ENCODE measurements around the gene PRKAG2. TPM values are rescaled to one million over a fixed set of nuclear protein-coding genes. Genes with fewer than 3 reads are reported as not detected.
A peak's percentile ranks its signal among the peaks of the same experiment; 100 is the strongest.
"Not testable (repeated sequence)": the region's sequence is repeated elsewhere in the genome, so short reads cannot be mapped to it uniquely, and the experiment has no call there.

Gene PRKAG2
- total RNA-seq, 4 donors from 2014 or later = 25.1 to 57.8 (median 46.7) TPM

DNA sequence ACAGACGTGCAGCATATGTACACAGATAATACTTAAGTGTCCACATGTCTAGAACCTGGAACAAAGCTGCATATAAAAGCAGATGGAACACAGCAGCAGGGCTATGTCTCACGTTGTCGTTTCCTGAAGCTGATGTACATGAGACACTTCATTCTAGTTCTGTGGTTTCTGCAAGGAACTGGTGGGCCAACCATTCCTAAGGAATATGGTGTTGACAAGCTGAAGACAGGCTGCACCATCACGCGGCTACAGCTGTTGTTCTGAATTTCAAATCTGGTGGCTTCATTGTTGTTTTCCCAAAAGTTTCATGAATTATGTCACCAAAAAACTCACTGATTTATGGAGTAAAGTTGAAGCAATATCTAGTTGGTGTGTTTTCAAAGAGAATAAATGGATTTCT is 33.7 kb downstream of the PRKAG2 start:
- 83 to 93% methylated on average over 5 of the region's 5 CpGs for WGBS, 2 donors (ENCODE audit: low coverage in 1 of 2)
- no peaks in the 10 kb centered on the region for H3K9me3 ChIP-seq
- in situ Hi-C loops (cut with MboI; ENCODE audit: low pct_ligation_motif_present in 1 of 4, low pct_unique_long_range_greater_than_20kb in 1 of 4, low sequenced_read_pairs in 3 of 4) (no loop called here), intact Hi-C loops (cut with DNase I; ENCODE audit: low total_unique reads) (no loop called here)
- DNase-seq = no peak
- H3K4me3 ChIP-seq = no peak overlapping the region
- no peaks in the 10 kb centered on the region for H3K36me3 ChIP-seq
- H3K27me3 ChIP-seq = no peaks in the 10 kb centered on the region
- H3K27ac ChIP-seq = no peak overlapping the region
- peaks cover 0 to 10% (median 7%) of the 10 kb centered on the region in 4 donors for H3K4me1 ChIP-seq
- TF ChIP-seq POLR2AphosphoS5 (IDR thresholded peaks at IDR 0.05) (no peak), EP300 (IDR thresholded peaks at IDR 0.05; ENCODE audit: low read depth) (no peak), POLR2A (IDR thresholded peaks at IDR 0.05) (no peak)
- TF ChIP-seq, protein P1, sequence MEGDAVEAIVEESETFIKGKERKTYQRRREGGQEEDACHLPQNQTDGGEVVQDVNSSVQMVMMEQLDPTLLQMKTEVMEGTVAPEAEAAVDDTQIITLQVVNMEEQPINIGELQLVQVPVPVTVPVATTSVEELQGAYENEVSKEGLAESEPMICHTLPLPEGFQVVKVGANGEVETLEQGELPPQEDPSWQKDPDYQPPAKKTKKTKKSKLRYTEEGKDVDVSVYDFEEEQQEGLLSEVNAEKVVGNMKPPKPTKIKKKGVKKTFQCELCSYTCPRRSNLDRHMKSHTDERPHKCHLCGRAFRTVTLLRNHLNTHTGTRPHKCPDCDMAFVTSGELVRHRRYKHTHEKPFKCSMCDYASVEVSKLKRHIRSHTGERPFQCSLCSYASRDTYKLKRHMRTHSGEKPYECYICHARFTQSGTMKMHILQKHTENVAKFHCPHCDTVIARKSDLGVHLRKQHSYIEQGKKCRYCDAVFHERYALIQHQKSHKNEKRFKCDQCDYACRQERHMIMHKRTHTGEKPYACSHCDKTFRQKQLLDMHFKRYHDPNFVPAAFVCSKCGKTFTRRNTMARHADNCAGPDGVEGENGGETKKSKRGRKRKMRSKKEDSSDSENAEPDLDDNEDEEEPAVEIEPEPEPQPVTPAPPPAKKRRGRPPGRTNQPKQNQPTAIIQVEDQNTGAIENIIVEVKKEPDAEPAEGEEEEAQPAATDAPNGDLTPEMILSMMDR (IDR thresholded peaks at IDR 0.05) = no peak

GRCh38 chr7:151841395-151842051 is 35.4 kb downstream of the PRKAG2 start:
- intact Hi-C loops (cut with DNase I; ENCODE audit: low total_unique reads); DNase-seq; H3K9me3 ChIP-seq; H3K36me3 ChIP-seq; H3K4me3 ChIP-seq; H3K27me3 ChIP-seq; in situ Hi-C loops (cut with MboI; ENCODE audit: low pct_ligation_motif_present in 1 of 4, low pct_unique_long_range_greater_than_20kb in 1 of 4, low sequenced_read_pairs in 3 of 4); H3K27ac ChIP-seq: not testable (repeated sequence)
- H3K4me1 ChIP-seq = peaks cover 0 to 11% (median 8%) of the 10 kb centered on the region in 4 donors
- WGBS, 2 donors (ENCODE audit: low coverage in 1 of 2) = 90 to 100% methylated on average over 1 of the region's 1 CpG

- Histone ChIP-seq H3K27me3 (no peaks in the 10 kb centered on the region), H3K9me3 (no peaks in the 10 kb centered on the region), H3K4me3 (no peak overlapping the region), H3K36me3 (no peaks in the 10 kb centered on the region), H3K27ac (no peak overlapping the region), H3K4me1 (peaks cover 0 to 11% (median 8%) of the 10 kb centered on the region in 4 donors)
- no peak for DNase-seq
- 92 to 100% methylated on average over 1 to 17 of the region's 18 CpGs for WGBS, 2 donors (ENCODE audit: low coverage in 1 of 2)
- intact Hi-C loops (cut with DNase I; ENCODE audit: low total_unique reads) = no loop called here
- TF ChIP-seq POLR2AphosphoS5 (IDR thresholded peaks at IDR 0.05) = no peak
- TF ChIP-seq, protein P1 (IDR thresholded peaks at IDR 0.05) = no peak
- TF ChIP-seq POLR2A (IDR thresholded peaks at IDR 0.05) = no peak
- TF ChIP-seq EP300 (IDR thresholded peaks at IDR 0.05; ENCODE audit: low read depth) = no peak
- in situ Hi-C loops (cut with MboI; ENCODE audit: low pct_ligation_motif_present in 1 of 4, low pct_unique_long_range_greater_than_20kb in 1 of 4, low sequenced_read_pairs in 3 of 4) = no loop called here
These were observed 36.6 kb downstream of the PRKAG2 start for GRCh38 chr7:151840088-151840910.

DNA sequence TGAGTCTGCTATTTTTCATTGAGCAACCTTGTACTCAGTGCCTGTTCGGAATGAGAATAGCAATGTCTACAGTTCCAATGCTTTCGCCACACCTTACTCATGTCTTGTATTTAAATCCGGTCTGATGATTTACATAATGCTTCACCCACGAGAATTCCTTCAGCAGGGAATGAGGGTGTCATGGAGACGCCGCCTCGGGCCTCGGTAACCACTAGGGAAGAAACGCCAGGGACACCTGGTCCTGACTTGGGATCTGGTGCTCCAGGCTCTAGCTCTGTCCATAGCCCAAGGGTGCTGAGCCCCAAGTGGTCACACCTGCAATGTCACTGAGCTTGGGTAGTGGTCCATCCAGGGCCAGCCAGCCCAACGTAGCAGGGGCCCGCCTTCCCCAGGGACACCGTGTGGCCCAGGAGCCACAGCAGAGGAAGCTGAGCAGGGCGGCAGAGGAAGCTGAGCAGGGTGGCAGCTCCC is 37.4 kb downstream of the PRKAG2 start:
- DNase-seq = no peak
- TF ChIP-seq, protein P1 (IDR thresholded peaks at IDR 0.05) = no peak
- TF ChIP-seq POLR2A (IDR thresholded peaks at IDR 0.05) (no peak), POLR2AphosphoS5 (IDR thresholded peaks at IDR 0.05) (no peak), EP300 (IDR thresholded peaks at IDR 0.05; ENCODE audit: low read depth) (no peak)

More for the DNA sequence above, 37.4 kb downstream of the PRKAG2 start:
- no peaks in the 10 kb centered on the region for H3K27me3 ChIP-seq
- no peaks in the 10 kb centered on the region for H3K9me3 ChIP-seq
- intact Hi-C loops (cut with DNase I; ENCODE audit: low total_unique reads) = no loop called here
- no peaks in the 10 kb centered on the region for H3K36me3 ChIP-seq
- in situ Hi-C loops (cut with MboI; ENCODE audit: low pct_ligation_motif_present in 1 of 4, low pct_unique_long_range_greater_than_20kb in 1 of 4, low sequenced_read_pairs in 3 of 4) = no loop called here
- WGBS, 2 donors (ENCODE audit: low coverage in 1 of 2) = 75% methylated on average over 13 of the region's 13 CpGs; no CpG with 5 or more reads in 1 of the 2 donors
- H3K4me1 ChIP-seq = peaks cover 0 to 11% (median 8%) of the 10 kb centered on the region in 4 donors
- H3K27ac ChIP-seq = peak overlapping the region in 2 of 4 donors; percentile 9 to 14
- H3K4me3 ChIP-seq = no peak overlapping the region

Measured in transverse colon (tissue), 4 donors.